GM19372 (cell line): ENCODE measurements around the gene SDC4.

Experiments
- ATAC-seq: cut with Tn5 transposase; IDR thresholded peaks from one replicate; pipeline ENCODE4 v1.9.1; 2021; ENCODE audit warnings: mild to moderate bottlenecking, low read depth, moderate library complexity; ENCODE audit not compliant: unreplicated experiment

The SDC4 gene

GRCh38 chr20:45322952-45323383 is 25.3 kb downstream of the SDC4 start:
- no peak for ATAC-seq

- no peak for ATAC-seq
These were observed 27.2 kb downstream of the SDC4 start for GRCh38 chr20:45320948-45321595.

- ATAC-seq = no peak
These were observed 29.3 kb downstream of the SDC4 start for GRCh38 chr20:45318948-45319347.

GRCh38 chr20:45318386-45318939 is 29.8 kb downstream of the SDC4 start:
- no peak for ATAC-seq

GRCh38 chr20:45317826-45318225 is 30.4 kb downstream of the SDC4 start:
- no peak for ATAC-seq

GRCh38 chr20:45316150-45317080 is 31.8 kb downstream of the SDC4 start:
- no peak for ATAC-seq

GRCh38 chr20:45315672-45316071 is 32.6 kb downstream of the SDC4 start:
- no peak for ATAC-seq

- no peak for ATAC-seq
These were observed 34.3 kb downstream of the SDC4 start for GRCh38 chr20:45313943-45314342.

GRCh38 chr20:45313065-45313695 is 35.0 kb downstream of the SDC4 start:
- no peak for ATAC-seq

- no peak for ATAC-seq
These were observed 36.0 kb downstream of the SDC4 start for GRCh38 chr20:45312241-45312640.

GRCh38 chr20:45311589-45312211 is 36.5 kb downstream of the SDC4 start:
- ATAC-seq = no peak

GRCh38 chr20:45309075-45309474 is 39.1 kb downstream of the SDC4 start:
- ATAC-seq = no peak

- ATAC-seq = no peak
These were observed 40.0 kb downstream of the SDC4 start, which contains the start of gene MATN4 for GRCh38 chr20:45308117-45308778. MATN4 (minus strand) TSS chr20:45308299; CDS start chr20:45305582, 2,717 bp downstream.

GRCh38 chr20:45307076-45307640 is 41.1 kb downstream of the SDC4 start:
- no peak for ATAC-seq

GRCh38 chr20:45306431-45306982 is 41.7 kb downstream of the SDC4 start, which contains the start of gene RBPJL:
RBPJL (plus strand) TSS chr20:45306840; CDS start chr20:45306923, 83 bp downstream.
- no peak for ATAC-seq

GRCh38 chr20:45305262-45305661 is 43.0 kb downstream of the SDC4 start:
- no peak for ATAC-seq

- no peak for ATAC-seq
These were observed 43.7 kb downstream of the SDC4 start for GRCh38 chr20:45304464-45304999.

GRCh38 chr20:45303586-45304463 is 44.4 kb downstream of the SDC4 start:
- ATAC-seq = no peak
